ENCODE data around the gene MREG. TPM values are rescaled to one million over a fixed set of nuclear protein-coding genes. Genes with fewer than 3 reads are reported as not detected.

MREG gene, protein sequence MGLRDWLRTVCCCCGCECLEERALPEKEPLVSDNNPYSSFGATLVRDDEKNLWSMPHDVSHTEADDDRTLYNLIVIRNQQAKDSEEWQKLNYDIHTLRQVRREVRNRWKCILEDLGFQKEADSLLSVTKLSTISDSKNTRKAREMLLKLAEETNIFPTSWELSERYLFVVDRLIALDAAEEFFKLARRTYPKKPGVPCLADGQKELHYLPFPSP
- total RNA-seq: 0.63 and 1.1 TPM in 2 replicates

DNA sequence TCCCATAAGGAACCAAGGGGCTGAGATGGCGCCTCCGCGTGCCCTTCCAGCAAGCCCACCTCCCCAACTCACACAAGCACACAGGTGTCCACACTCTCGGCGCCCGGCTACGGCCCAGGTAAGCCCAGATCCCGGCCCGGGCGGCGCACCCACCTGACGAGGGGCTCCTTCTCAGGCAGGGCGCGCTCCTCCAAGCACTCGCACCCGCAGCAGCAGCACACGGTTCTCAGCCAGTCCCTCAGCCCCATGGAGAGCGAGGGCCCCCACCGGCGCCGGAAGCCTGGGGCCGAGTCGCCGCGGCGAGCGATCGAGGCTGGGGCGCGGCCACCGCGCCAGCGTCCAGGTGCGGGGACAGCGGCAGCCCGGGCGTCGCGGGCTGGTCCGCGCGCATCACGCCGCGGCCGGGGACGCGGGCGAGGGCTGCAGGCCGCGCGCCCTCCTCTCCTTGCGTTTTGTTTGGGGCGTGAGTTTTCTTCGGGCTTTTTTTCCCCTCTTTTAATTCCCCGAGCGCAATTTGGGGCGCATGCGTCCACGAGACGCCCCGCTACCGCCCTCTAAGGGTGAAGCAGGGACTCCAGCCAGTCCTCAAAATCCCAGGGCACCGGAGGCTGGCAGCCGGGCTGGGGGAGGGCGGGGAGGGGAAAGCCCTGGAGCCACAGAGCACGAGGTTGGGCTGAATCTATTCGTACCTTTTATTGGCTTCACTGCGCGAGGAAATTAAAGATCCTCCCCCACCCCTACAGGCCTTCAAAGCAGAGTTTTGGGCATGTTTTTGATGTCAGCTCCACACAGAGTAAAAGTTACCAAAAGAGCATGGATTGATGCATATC lies at the start of gene MREG:
TSS of gene MREG (minus strand) at position 472 of the 830 bp plus-strand sequence. CDS start at position 248, 224 bp downstream.

Other genes starting within 250 kb of the MREG start
- gene PECR, start 68.3 kb upstream of the MREG start, total RNA-seq: 27.1 and 27.4 TPM in 2 replicates
- gene TMEM169, start 68.4 kb upstream of the MREG start, total RNA-seq: 1.6 and 7.0 TPM in 2 replicates
- 120 and 220 TPM in 2 replicates for gene XRCC5, start 95.8 kb upstream of the MREG start, total RNA-seq